Naive thymus-derived CD4-positive, alpha-beta T cell (primary cell): ENCODE measurements around the gene WDR62. TPM values are rescaled to one million over a fixed set of nuclear protein-coding genes. Genes with fewer than 3 reads are reported as not detected.

Source experiments
- ATAC-seq: fragments of 150-1000 bp; cut with Tn5 transposase; 2 replicates; pipeline ENCODE4 v1.10.0; 2021; ENCODE audit warnings: mild to moderate bottlenecking, moderate library complexity
- CTCF ChIA-PET: fragments of 350-600 bp; sonication (Branson Sonifier 250); formaldehyde crosslinking; loops from one replicate; lab custom pipeline; 2021; ENCODE audit warnings: antibody characterized with exemption; lab: Charles Lee
- POLR2A ChIA-PET: fragments of 350-600 bp; sonication (Branson Sonifier 250); formaldehyde crosslinking; loops from one replicate; lab custom pipeline; 2021; ENCODE audit warnings: antibody characterized with exemption, inconsistent platforms; lab: Charles Lee
- DNase-seq, 9 donors: peaks; one replicate each; pipeline versions ENCODE4 v3.0.0 to v3.0.0-alpha.2; 2020 to 2022; ENCODE audit warnings: mixed read lengths in 1 of 9
- H3K27ac ChIP-seq: one replicate; pipeline ENCODE4 v1.7.0; 2013; ENCODE audit warnings: mild to moderate bottlenecking, low read depth, low read length, moderate library complexity
- H3K27me3 ChIP-seq, 2 donors: one replicate each; pipeline ENCODE4 v1.7.0; 2013; ENCODE audit warnings: low read length in 2 of 2, mild to moderate bottlenecking in 2 of 2, moderate library complexity in 2 of 2; ENCODE audit not compliant: control insufficient read depth in 2 of 2, insufficient read depth in 2 of 2
- H3K36me3 ChIP-seq, 3 experiments: 1 replicate in 2 of 3; 2 replicates in 1 of 3; pipeline ENCODE4 v1.7.0; 2013; ENCODE audit warnings: low read length in 3 of 3, mild to moderate bottlenecking in 3 of 3, moderate library complexity in 1 of 3; ENCODE audit not compliant: insufficient read depth in 3 of 3, control insufficient read depth in 2 of 3
- H3K4me1 ChIP-seq, 2 donors: one replicate each; pipeline ENCODE4 v1.7.0; 2013; ENCODE audit warnings: low read length in 2 of 2, mild to moderate bottlenecking in 2 of 2, moderate library complexity in 1 of 2; ENCODE audit not compliant: control insufficient read depth in 2 of 2, insufficient read depth in 2 of 2
- H3K4me3 ChIP-seq: 2 replicates; pipeline ENCODE4 v1.7.0; 2013; ENCODE audit warnings: mild to moderate bottlenecking, low read length
- H3K9me3 ChIP-seq, 3 experiments: 1 replicate in 2 of 3; 2 replicates in 1 of 3; pipeline ENCODE4 v1.7.0; 2013; ENCODE audit warnings: low read length in 3 of 3; ENCODE audit not compliant: control insufficient read depth in 2 of 3
- H3K27ac Mint-ChIP-seq, 9 donors: one replicate each; pipeline ENCODE4 v1.8.0; 2020 to 2022; ENCODE audit warnings: mixed read lengths in 9 of 9, mild to moderate bottlenecking in 8 of 9, moderate library complexity in 5 of 9, inconsistent platforms in 2 of 9
- H3K27me3 Mint-ChIP-seq, 5 donors: one replicate each; pipeline ENCODE4 v1.8.0; 2021 to 2022; ENCODE audit warnings: mixed read lengths in 5 of 5, mild to moderate bottlenecking in 1 of 5
- H3K36me3 Mint-ChIP-seq, 5 donors: one replicate each; pipeline ENCODE4 v1.8.0; 2020 to 2022; ENCODE audit warnings: mixed read lengths in 5 of 5, mild to moderate bottlenecking in 3 of 5, inconsistent platforms in 1 of 5
- H3K4me1 Mint-ChIP-seq, 7 donors: one replicate each; pipeline ENCODE4 v1.8.0; 2020 to 2022; ENCODE audit warnings: mixed read lengths in 7 of 7, mild to moderate bottlenecking in 3 of 7, inconsistent platforms in 1 of 7
- H3K4me3 Mint-ChIP-seq, 10 donors: one replicate each; pipeline ENCODE4 v1.8.0; 2020 to 2022; ENCODE audit warnings: mild to moderate bottlenecking in 10 of 10, mixed read lengths in 10 of 10, moderate library complexity in 6 of 10, inconsistent platforms in 2 of 10
- H3K9me3 Mint-ChIP-seq, 11 donors: one replicate each; pipeline ENCODE4 v1.8.0; 2020 to 2022; ENCODE audit warnings: mixed read lengths in 11 of 11, mild to moderate bottlenecking in 4 of 11, inconsistent platforms in 1 of 11, moderate library complexity in 1 of 11
- intact Hi-C, 2 donors: fragments of 100-400 bp; cut with micrococcal nuclease; formaldehyde crosslinking; loops; one replicate each; pipeline ENCODE4 v1.15.1; 2023
- polyA plus RNA-seq, 2 donors: library from polyadenylated mRNA; unstranded; fragments of 300-500 nt; fragmentation: Illumina TruSeq; gene quantifications; one replicate each; pipeline ENCODE4 v1.2.3, GENCODE V29; 2021
- total RNA-seq, 6 experiments: library from RNA in 5 of 6; stranded (reverse) in 5 of 6; gene quantifications; 1 replicate in 5 of 6; 2 replicates in 1 of 6; pipeline ENCODE4 v1.2.3 and lab custom pipeline; 2021 to 2026

The WDR62 gene
- total and polyA plus RNA-seq, 7 experiments from 2014 or later = 0.07 to 22.4 (median 2.7) TPM

DNA sequence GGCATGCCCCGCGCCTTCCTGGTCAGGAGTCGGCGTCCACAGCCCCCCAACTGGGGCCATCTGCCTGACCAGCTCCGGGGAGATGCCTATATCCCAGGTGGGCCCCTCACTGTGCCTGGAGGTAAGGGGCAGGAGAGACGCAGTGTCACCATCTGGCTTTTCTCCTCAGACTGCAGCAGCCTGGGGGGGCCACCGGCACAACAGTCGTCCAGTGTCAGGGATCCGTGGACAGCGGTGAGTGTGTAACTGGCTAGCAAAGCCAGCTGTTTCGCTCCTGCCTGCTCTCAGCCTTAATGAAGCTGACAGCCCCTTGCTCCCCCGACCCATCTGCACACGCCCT is 56.5 kb downstream of the WDR62 start:
- ChIA-PET CTCF (no interaction called here), POLR2A (no interaction called here)
- peaks cover 8 to 31% (median 27%) of the 10 kb centered on the region in 7 donors for H3K4me1 Mint-ChIP-seq

DNA sequence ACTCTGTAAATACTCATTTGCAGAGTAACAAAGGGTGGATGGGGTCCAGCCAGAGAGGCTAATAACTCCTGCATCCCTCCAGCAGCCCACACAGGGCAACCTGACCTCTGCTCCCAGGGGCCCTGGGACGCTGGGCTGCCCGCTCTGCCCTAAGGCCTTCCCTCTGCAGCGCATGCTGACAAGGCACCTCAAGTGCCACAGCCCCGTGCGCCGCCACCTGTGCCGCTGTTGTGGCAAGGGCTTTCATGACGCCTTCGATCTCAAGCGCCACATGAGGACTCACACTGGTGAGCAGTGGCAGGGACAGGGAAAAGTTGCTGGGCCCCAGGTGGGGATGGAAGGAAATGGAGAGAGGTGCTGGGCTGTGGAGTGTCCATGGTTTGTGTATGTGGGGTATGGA is 58.0 kb downstream of the WDR62 start:
- POLR2A ChIA-PET = no interaction called here
- H3K4me3 Mint-ChIP-seq = peak overlapping the region; percentile 59 to 97 (median 90)

More for the DNA sequence above, 56.5 kb downstream of the WDR62 start:
- Histone ChIP-seq H3K4me3 (no peak overlapping the region), H3K4me1 (peaks cover 10 to 12% of the 10 kb centered on the region in 2 donors), H3K9me3 (no peaks in the 10 kb centered on the region), H3K27me3 (no peaks in the 10 kb centered on the region), H3K27ac (no peak overlapping the region), H3K36me3 (peaks cover 0 to 38% (median 7%) of the 10 kb centered on the region in 3 experiments)
- Mint-ChIP-seq H3K27ac (no peak overlapping the region), H3K36me3 (peaks cover 4 to 13% (median 5%) of the 10 kb centered on the region in 5 donors), H3K27me3 (peaks cover 0 to 5% (median 0%) of the 10 kb centered on the region in 5 donors), H3K4me3 (no peak overlapping the region), H3K9me3 (peaks cover 0 to 6% (median 0%) of the 10 kb centered on the region in 11 donors)
- intact Hi-C loops = loop anchor here (10.0 kb wide), 2 partner anchors 216 to 1484 kb away; partner anchors contain the start of genes ZNF540 (in 1 of the 2) and ZNF571 (in 1 of the 2)
- ATAC-seq (no peak), DNase-seq (no peak)

DNA sequence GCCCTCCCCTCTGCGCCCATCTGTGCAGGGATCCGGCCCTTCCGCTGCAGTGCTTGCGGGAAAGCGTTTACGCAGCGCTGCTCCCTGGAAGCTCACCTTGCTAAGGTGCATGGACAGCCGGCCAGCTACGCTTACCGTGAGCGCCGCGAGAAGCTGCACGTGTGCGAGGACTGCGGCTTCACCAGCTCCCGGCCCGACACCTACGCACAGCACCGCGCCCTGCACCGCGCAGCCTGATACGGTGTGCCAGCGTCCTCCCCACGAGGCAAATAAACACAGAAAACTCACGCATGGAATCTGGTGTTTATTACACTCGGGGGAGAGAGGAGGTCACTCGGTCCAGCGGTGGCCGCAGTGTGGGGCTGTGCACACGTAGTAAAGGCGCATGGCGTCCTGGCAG is 58.7 kb downstream of the WDR62 start:
- Mint-ChIP-seq H3K4me1 (peaks cover 25 to 51% (median 41%) of the 10 kb centered on the region in 7 donors), H3K36me3 (peaks cover 9 to 18% (median 14%) of the 10 kb centered on the region in 5 donors), H3K27ac (peak overlapping the region in 6 of 9 donors; percentile 97 to 99 (median 98)), H3K27me3 (peaks cover 0 to 5% (median 0%) of the 10 kb centered on the region in 5 donors), H3K4me3 (peak overlapping the region; percentile 89 to 98 (median 96)), H3K9me3 (peaks cover 0 to 6% (median 0%) of the 10 kb centered on the region in 11 donors)
- Histone ChIP-seq H3K4me3 (peak overlapping the region; percentile 97), H3K36me3 (peaks cover 0 to 37% (median 10%) of the 10 kb centered on the region in 3 experiments), H3K27me3 (no peaks in the 10 kb centered on the region), H3K27ac (no peak overlapping the region), H3K9me3 (no peaks in the 10 kb centered on the region), H3K4me1 (peaks cover 14 to 15% of the 10 kb centered on the region in 2 donors)
- no peak for DNase-seq
- ChIA-PET POLR2A (interaction anchor here (0.5 to 1.1 kb wide), 2 partner anchors 59 to 73 kb away, joined by 3 to 4 read pairs; partner anchors contain the start of gene THAP8), CTCF (no interaction called here)
- intact Hi-C loops = loop anchor here (10.0 kb wide), 2 partner anchors 219 to 1481 kb away; partner anchors contain the start of genes ZNF540 (in 1 of the 2) and ZNF571 (in 1 of the 2)
- ATAC-seq = no peak

More for the DNA sequence above, 58.0 kb downstream of the WDR62 start:
- intact Hi-C loops = loop anchor here (10.0 kb wide), 2 partner anchors 218 to 1482 kb away; partner anchors contain the start of genes ZNF540 (in 1 of the 2) and ZNF571 (in 1 of the 2)
- peaks cover 18 to 45% (median 37%) of the 10 kb centered on the region in 7 donors for H3K4me1 Mint-ChIP-seq
- no peaks in the 10 kb centered on the region for H3K9me3 ChIP-seq
- H3K9me3 Mint-ChIP-seq = peaks cover 0 to 6% (median 0%) of the 10 kb centered on the region in 11 donors
- peaks cover 14 to 15% of the 10 kb centered on the region in 2 donors for H3K4me1 ChIP-seq
- CTCF ChIA-PET = no interaction called here
- H3K27me3 Mint-ChIP-seq = peaks cover 0 to 5% (median 0%) of the 10 kb centered on the region in 5 donors
- H3K36me3 ChIP-seq = peaks cover 0 to 30% (median 7%) of the 10 kb centered on the region in 3 experiments
- H3K27ac ChIP-seq = no peak overlapping the region
- DNase-seq (no peak), ATAC-seq (no peak)
- no peaks in the 10 kb centered on the region for H3K27me3 ChIP-seq
- H3K36me3 Mint-ChIP-seq = peaks cover 4 to 14% (median 10%) of the 10 kb centered on the region in 5 donors
- peak overlapping the region in 6 of 9 donors; percentile 1 to 91 (median 78) for H3K27ac Mint-ChIP-seq
- no peak overlapping the region for H3K4me3 ChIP-seq

- peaks cover 9 to 18% (median 14%) of the 10 kb centered on the region in 5 donors for H3K36me3 Mint-ChIP-seq
- peak overlapping the region; percentile 97 to 99 (median 98) for H3K27ac Mint-ChIP-seq
- ChIA-PET CTCF (interaction anchor here (3.2 kb wide), 1 partner anchor 13 kb away, joined by 10 read pairs; no protein-coding TSS in a partner anchor), POLR2A (interaction anchor here (0.5 to 1.4 kb wide), 4 partner anchors 60 to 161 kb away, joined by 3 to 5 read pairs (median 4); partner anchors contain the start of gene THAP8)
- peak overlapping the region; percentile 89 to 98 (median 96) for H3K4me3 Mint-ChIP-seq
- Histone ChIP-seq H3K27ac (peak overlapping the region; percentile 90), H3K27me3 (no peaks in the 10 kb centered on the region), H3K9me3 (no peaks in the 10 kb centered on the region), H3K4me3 (peak overlapping the region; percentile 97), H3K36me3 (peaks cover 0 to 43% (median 15%) of the 10 kb centered on the region in 3 experiments), H3K4me1 (peaks cover 14 to 15% of the 10 kb centered on the region in 2 donors)
- peaks cover 0 to 6% (median 0%) of the 10 kb centered on the region in 11 donors for H3K9me3 Mint-ChIP-seq
- ATAC-seq = no peak
- intact Hi-C loops = loop anchor here (2.0 to 10.0 kb wide), 5 partner anchors 219 to 1481 kb away; partner anchors contain the start of genes PSENEN (in 1 of the 2), U2AF1L4 (in 1 of the 2), ZNF540 (in 1 of the 2) and ZNF569 (in 1 of the 2)
- H3K4me1 Mint-ChIP-seq = peaks cover 25 to 51% (median 41%) of the 10 kb centered on the region in 7 donors
- peak in 4 of 9 donors; percentile 5 to 32 (median 10) for DNase-seq
- peaks cover 0 to 5% (median 0%) of the 10 kb centered on the region in 5 donors for H3K27me3 Mint-ChIP-seq
Measured at GRCh38 chr19:36113894-36114720, 59.4 kb downstream of the WDR62 start.

- Mint-ChIP-seq H3K9me3 (peaks cover 0 to 6% (median 0%) of the 10 kb centered on the region in 11 donors), H3K36me3 (peaks cover 9 to 18% (median 16%) of the 10 kb centered on the region in 5 donors), H3K27ac (peak within 1 kb of the TSS; percentile 97 to 99 (median 98)), H3K27me3 (peaks cover 0 to 5% (median 0%) of the 10 kb centered on the region in 5 donors), H3K4me3 (peak within 1 kb of the TSS; percentile 89 to 98 (median 96)), H3K4me1 (peaks cover 27 to 53% (median 42%) of the 10 kb centered on the region in 7 donors)
- peak within 1 kb of the TSS; percentile 97 for H3K4me3 ChIP-seq
- DNase-seq (peak; percentile 95 to 100 (median 99)), ATAC-seq (peak; percentile 92)
- ChIA-PET CTCF (interaction anchor here (0.7 to 3.2 kb wide), 2 partner anchors 13 to 68 kb away, joined by 3 to 10 read pairs; no protein-coding TSS in a partner anchor), POLR2A (interaction anchor here (0.6 to 2.6 kb wide), 17 partner anchors 13 to 371 kb away, joined by 3 to 17 read pairs (median 4); partner anchors contain the start of genes CAPNS1, PROSER3, SDHAF1 and THAP8)
- H3K9me3 ChIP-seq = no peaks in the 10 kb centered on the region
- H3K4me1 ChIP-seq = peaks cover 14 to 15% of the 10 kb centered on the region in 2 donors
- H3K27ac ChIP-seq = peak within 1 kb of the TSS; percentile 90
- intact Hi-C loops = loop anchor here (1.0 to 10.0 kb wide), 21 partner anchors 12 to 1792 kb away; partner anchors contain the start of genes ALKBH6 (in 2 of the 2), PSENEN (in 2 of the 2), THAP8 (in 2 of the 2) and U2AF1L4 (in 2 of the 2)
- H3K36me3 ChIP-seq = peaks cover 0 to 51% (median 15%) of the 10 kb centered on the region in 3 experiments
- H3K27me3 ChIP-seq = no peaks in the 10 kb centered on the region
Measured at GRCh38 chr19:36114721-36115452, 60.2 kb downstream of the WDR62 start, which contains the start of gene POLR2I. POLR2I (minus strand) TSS chr19:36114875; CDS start chr19:36114856, 19 bp downstream.
